ENCODE data around the gene PTK6. TPM values are rescaled to one million over a fixed set of nuclear protein-coding genes. Genes with fewer than 3 reads are reported as not detected.
A peak's percentile ranks its signal among the peaks of the same experiment; 100 is the strongest.

PTK6 gene
- total RNA-seq, 4 donors from 2014 or later: 90.5 to 147 (median 103) TPM

GRCh38 chr20:63529180-63529860, 7.9 kb downstream of the PTK6 start:
- Histone ChIP-seq H3K9me3 (no peaks in the 10 kb centered on the region), H3K4me3 (no peak overlapping the region), H3K27ac (no peak overlapping the region), H3K4me1 (peaks cover 2 to 30% (median 6%) of the 10 kb centered on the region in 4 donors), H3K27me3 (peaks cover 2% of the 10 kb centered on the region), H3K36me3 (no peaks in the 10 kb centered on the region)
- DNase-seq: no peak
- intact Hi-C loops (cut with DNase I; ENCODE audit: low total_unique reads): no loop called here
- 79% methylated on average over 24 of the region's 27 CpGs; no CpG with 5 or more reads in 1 of the 2 donors for WGBS, 2 donors (ENCODE audit: low coverage in 1 of 2)
- in situ Hi-C loops (cut with MboI; ENCODE audit: low pct_ligation_motif_present in 1 of 4, low pct_unique_long_range_greater_than_20kb in 1 of 4, low sequenced_read_pairs in 3 of 4): loop anchor here in 1 of 4 donors (25.0 kb wide), 1 partner anchor 108 kb away; the partner anchor contains the start of gene GMEB2
- TF ChIP-seq POLR2A (IDR thresholded peaks at IDR 0.05) (no peak), POLR2AphosphoS5 (IDR thresholded peaks at IDR 0.05) (no peak), EP300 (IDR thresholded peaks at IDR 0.05; ENCODE audit: low read depth) (no peak), CTCF (IDR thresholded peaks at IDR 0.05) (no peak)

- no peak overlapping the region for H3K27ac ChIP-seq
- in situ Hi-C loops (cut with MboI; ENCODE audit: low pct_ligation_motif_present in 1 of 4, low pct_unique_long_range_greater_than_20kb in 1 of 4, low sequenced_read_pairs in 3 of 4) (loop anchor here in 1 of 4 donors (25.0 kb wide), 1 partner anchor 110 kb away; the partner anchor contains the start of gene GMEB2), intact Hi-C loops (cut with DNase I; ENCODE audit: low total_unique reads) (no loop called here)
- no peak for DNase-seq
- H3K4me1 ChIP-seq: peaks cover 5 to 24% (median 10%) of the 10 kb centered on the region in 4 donors
- no peaks in the 10 kb centered on the region for H3K36me3 ChIP-seq
- TF ChIP-seq POLR2AphosphoS5 (IDR thresholded peaks at IDR 0.05) (no peak), CTCF (IDR thresholded peaks at IDR 0.05) (no peak), POLR2A (IDR thresholded peaks at IDR 0.05) (no peak), EP300 (IDR thresholded peaks at IDR 0.05; ENCODE audit: low read depth) (no peak)
- no peaks in the 10 kb centered on the region for H3K9me3 ChIP-seq
- H3K27me3 ChIP-seq: no peaks in the 10 kb centered on the region
- no peak overlapping the region for H3K4me3 ChIP-seq
- WGBS, 2 donors (ENCODE audit: low coverage in 1 of 2): 73 to 85% methylated on average over 6 to 9 of the region's 9 CpGs
Observed at GRCh38 chr20:63527184-63527583, 10.0 kb downstream of the PTK6 start.

GRCh38 chr20:63525971-63526370, 11.2 kb downstream of the PTK6 start:
- intact Hi-C loops (cut with DNase I; ENCODE audit: low total_unique reads) (no loop called here), in situ Hi-C loops (cut with MboI; ENCODE audit: low pct_ligation_motif_present in 1 of 4, low pct_unique_long_range_greater_than_20kb in 1 of 4, low sequenced_read_pairs in 3 of 4) (loop anchor here in 1 of 4 donors (25.0 kb wide), 1 partner anchor 111 kb away; the partner anchor contains the start of gene GMEB2)
- TF ChIP-seq POLR2A (IDR thresholded peaks at IDR 0.05): peak; percentile 28
- TF ChIP-seq POLR2AphosphoS5 (IDR thresholded peaks at IDR 0.05): peak in 2 of 3 donors; percentile 34 to 57
- no peak for TF ChIP-seq CTCF (IDR thresholded peaks at IDR 0.05)
- no peak for TF ChIP-seq EP300 (IDR thresholded peaks at IDR 0.05; ENCODE audit: low read depth)
- 16 to 17% methylated on average over 2 of the region's 2 CpGs for WGBS, 2 donors (ENCODE audit: low coverage in 1 of 2)
- Histone ChIP-seq H3K27ac (peak overlapping the region in 2 of 4 donors; percentile 17 to 50), H3K4me3 (no peak overlapping the region), H3K4me1 (peaks cover 9 to 28% (median 20%) of the 10 kb centered on the region in 4 donors), H3K27me3 (no peaks in the 10 kb centered on the region), H3K36me3 (no peaks in the 10 kb centered on the region), H3K9me3 (no peaks in the 10 kb centered on the region)
- DNase-seq: peak; percentile 44

- WGBS, 2 donors (ENCODE audit: low coverage in 1 of 2): 60 to 62% methylated on average over 1 to 3 of the region's 3 CpGs
- no peaks in the 10 kb centered on the region for H3K9me3 ChIP-seq
- TF ChIP-seq POLR2A (IDR thresholded peaks at IDR 0.05): no peak
- peak in 1 of 3 donors; percentile 4 for TF ChIP-seq POLR2AphosphoS5 (IDR thresholded peaks at IDR 0.05)
- no peak for TF ChIP-seq EP300 (IDR thresholded peaks at IDR 0.05; ENCODE audit: low read depth)
- H3K27me3 ChIP-seq: no peaks in the 10 kb centered on the region
- H3K4me3 ChIP-seq: no peak overlapping the region
- intact Hi-C loops (cut with DNase I; ENCODE audit: low total_unique reads) (no loop called here), in situ Hi-C loops (cut with MboI; ENCODE audit: low pct_ligation_motif_present in 1 of 4, low pct_unique_long_range_greater_than_20kb in 1 of 4, low sequenced_read_pairs in 3 of 4) (loop anchor here in 1 of 4 donors (25.0 kb wide), 1 partner anchor 112 kb away; the partner anchor contains the start of gene GMEB2)
- DNase-seq: no peak
- H3K36me3 ChIP-seq: no peaks in the 10 kb centered on the region
- H3K27ac ChIP-seq: peak overlapping the region in 1 of 4 donors; percentile 50
- peaks cover 9 to 24% (median 19%) of the 10 kb centered on the region in 4 donors for H3K4me1 ChIP-seq
Observed at GRCh38 chr20:63525185-63525584, 12.0 kb downstream of the PTK6 start.

Measured in transverse colon (tissue), 4 donors.